Measurements from ENCODE around the gene CCDC74B. TPM values are rescaled to one million over a fixed set of nuclear protein-coding genes. Genes with fewer than 3 reads are reported as not detected.
"Not testable (repeated sequence)": the region's sequence is repeated elsewhere in the genome, so short reads cannot be mapped to it uniquely, and the experiment has no call there.

The CCDC74B gene
- 0.62 TPM for polyA plus RNA-seq (ENCODE audit: insufficient read length)

DNA sequence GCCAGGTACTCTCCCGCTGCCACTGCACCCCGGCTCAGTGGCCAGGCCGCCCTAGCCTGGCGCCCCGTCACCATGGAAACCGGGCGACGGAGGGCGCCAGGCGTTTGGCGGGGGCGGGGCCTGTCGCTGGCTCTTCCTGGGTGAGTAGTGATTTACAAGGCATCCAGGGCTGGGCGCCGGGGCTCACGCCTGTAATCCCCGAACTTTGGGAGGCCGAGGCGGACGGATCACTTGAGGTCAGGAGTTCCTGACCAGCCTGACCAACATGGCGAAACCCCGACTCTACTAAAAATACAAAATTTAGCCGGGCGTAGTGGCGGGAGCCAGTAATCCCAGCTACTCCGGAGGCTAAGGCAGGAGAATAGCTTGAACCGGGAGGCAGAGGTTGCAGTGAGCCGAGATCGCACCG lies at the start of gene CCDC74B:
Gene CCDC74B, minus strand, starts transcription at position 107 of the 409 bp plus-strand sequence. CDS start 116 bp downstream, outside the sequence.
- peak; percentile 24 for DNase-seq

DNA sequence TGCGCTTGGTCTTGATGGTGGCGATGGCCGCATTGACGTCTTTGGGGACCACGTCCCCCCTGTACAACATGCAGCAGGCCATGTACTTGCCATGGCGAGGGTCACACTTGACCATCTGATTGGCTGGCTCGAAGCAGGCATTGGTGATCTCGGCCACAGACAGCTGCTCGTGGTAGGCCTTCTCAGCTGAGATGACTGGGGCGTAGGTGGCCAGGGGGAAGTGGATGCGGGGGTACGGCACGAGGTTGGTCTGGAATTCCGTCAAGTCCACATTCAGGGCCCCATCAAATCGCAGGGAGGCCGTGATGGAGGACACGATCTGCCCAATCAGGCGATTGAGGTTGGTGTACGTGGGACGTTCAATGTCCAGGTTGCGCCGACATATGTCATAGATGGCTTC lies 48.9 kb upstream of the CCDC74B start:
- not testable (repeated sequence) for DNase-seq

DNA sequence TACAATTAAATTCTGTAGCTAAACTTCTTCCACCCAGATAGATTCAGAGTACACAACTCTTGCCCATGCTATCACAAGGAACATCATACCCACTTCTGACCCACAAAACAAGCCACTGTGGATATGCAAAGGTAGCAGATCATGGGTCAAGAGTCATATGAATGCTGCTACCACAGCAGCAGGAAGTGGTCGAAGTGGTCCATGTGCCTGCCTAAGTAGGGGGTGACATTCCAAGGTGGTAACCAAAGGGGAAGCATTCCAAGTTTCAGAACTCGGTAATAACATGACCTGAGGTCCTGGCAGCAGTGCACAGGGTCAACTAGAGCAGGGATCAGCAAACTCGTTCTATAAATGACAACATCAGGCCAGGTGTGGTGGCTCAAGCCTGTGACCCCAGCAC lies 47.5 kb upstream of the CCDC74B start:
- not testable (repeated sequence) for DNase-seq

DNA sequence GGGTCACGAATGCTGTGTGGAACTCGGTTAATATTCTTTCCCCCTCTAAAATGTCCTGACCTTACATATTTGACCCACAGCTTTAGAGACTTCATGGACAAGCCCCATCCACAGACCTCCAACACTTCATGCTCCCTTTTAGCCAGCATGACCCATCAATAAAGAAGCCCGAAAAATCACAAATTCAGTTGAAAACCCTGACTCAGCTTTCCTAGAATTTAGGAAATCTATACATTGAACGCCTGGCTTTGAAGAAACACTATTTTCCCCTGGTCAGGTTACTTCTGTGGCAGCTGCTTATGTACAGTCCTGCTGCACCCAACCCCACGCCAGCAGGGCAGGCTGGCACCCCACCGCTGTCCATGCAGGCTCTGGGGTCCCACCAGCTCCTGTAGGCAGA lies 46.4 kb upstream of the CCDC74B start:
- not testable (repeated sequence) for DNase-seq

GRCh38 chr2:130190237-130190636 lies 45.3 kb upstream of the CCDC74B start:
- no peak for DNase-seq

- not testable (repeated sequence) for DNase-seq
Observed at GRCh38 chr2:130188958-130189357, 44.0 kb upstream of the CCDC74B start.

DNA sequence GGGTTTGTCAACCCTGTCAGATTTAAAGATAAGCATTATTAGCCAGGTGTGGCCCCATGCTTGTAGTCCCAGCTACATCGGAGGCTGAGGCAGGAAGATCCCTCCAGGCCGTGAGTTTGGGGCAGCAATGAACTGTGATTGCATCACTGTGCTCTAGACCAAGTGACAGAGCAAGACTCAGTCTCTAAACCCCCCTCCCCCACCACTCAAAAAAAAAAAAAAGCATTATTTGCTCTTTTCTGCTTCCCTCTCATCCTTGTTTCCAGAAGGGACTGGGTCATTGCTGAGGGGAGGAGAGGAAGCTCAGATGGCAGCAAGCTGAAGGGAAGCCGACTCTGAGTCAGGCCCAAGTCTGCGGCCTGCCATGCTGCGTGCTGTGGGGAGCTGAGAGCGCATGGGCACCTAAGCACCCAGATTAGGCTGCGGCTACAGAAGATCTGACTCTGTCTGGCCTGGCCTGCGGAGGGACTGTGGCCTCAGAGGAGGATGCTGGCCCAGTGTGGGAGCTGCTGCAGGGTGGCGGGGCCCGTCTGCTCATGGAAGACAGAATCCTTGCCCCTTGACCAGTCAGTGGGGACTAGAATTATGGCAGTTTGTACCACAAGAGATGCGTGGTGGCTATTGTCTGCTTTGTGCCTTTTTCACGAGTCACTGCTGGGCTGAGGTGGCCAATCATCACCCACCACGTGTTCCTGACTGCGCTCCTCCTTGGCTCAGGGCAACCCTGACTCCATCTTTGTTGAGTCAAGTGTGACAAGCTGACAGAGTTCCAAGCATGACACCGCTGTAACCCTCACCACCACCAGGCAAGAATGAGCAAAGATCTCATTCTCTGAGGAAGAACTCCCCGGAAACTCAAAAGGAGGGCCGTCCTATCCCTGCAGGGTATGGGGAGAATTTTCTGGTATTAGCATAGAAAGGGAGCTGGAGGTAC lies 43.2 kb upstream of the CCDC74B start:
- DNase-seq = not testable (repeated sequence)

GRCh38 chr2:130187268-130187667 lies 42.4 kb upstream of the CCDC74B start:
- no peak for DNase-seq

- no peak for DNase-seq
Observed at GRCh38 chr2:130186391-130186790, 41.5 kb upstream of the CCDC74B start.

DNA sequence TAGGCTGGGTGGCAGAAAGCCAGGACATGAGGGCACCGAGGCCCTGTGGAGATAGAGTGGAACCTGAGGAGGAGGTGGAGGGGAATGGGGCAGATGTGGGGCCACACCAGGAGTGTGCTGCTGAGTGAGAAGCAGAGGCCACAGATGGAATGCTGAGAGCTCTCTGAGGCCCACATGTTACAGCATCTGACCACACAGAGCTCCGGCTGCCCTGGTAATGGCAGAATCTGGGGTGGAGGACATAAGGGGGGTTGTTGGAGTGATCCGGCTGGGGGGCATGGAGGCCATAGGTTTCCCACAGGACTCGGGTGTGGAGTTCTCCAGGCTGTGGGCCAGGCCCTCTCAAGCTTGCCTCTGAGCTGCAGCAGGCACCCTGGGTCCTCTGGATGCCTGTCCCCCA lies 41.0 kb upstream of the CCDC74B start:
- no peak for DNase-seq

DNA sequence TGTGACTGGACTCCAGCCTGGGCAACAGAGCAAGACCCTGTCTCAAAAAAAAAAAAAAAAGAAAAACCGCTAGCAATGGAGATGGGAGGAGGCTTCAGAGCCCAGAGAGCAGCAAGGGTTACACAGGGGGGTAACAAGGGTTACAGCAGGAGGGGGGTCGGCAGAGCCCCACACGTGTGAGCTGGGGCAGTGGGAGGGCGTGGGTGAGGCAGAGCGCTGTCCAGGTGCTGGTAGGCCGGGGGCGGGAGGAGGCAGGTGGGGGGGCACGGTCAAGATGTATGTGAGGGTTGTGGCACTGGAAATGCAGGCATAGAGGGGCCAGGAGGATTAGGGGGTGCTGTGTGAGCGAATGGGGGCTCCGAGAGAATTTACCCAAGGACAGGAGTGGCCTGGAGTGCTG lies 40.5 kb upstream of the CCDC74B start:
- no peak for DNase-seq

GRCh38 chr2:130183512-130184373 lies 38.8 kb upstream of the CCDC74B start:
- peak; percentile 53 for DNase-seq

- not testable (repeated sequence) for DNase-seq
Observed at GRCh38 chr2:130182826-130183511, 38.1 kb upstream of the CCDC74B start.

- DNase-seq = peak; percentile 89
Observed at GRCh38 chr2:130181880-130182682, 37.2 kb upstream of the CCDC74B start, which contains the start of gene MZT2B. TSS of gene MZT2B (plus strand) at chr2:130182262. CDS start at chr2:130182283, 21 bp downstream.

- DNase-seq = peak; percentile 97
Observed at GRCh38 chr2:130181325-130181879, 36.5 kb upstream of the CCDC74B start, which contains the start of gene SMPD4. TSS of gene SMPD4 (minus strand) at chr2:130181602. CDS start at chr2:130176592, 5,010 bp downstream.

GRCh38 chr2:130180404-130181324 lies 35.8 kb upstream of the CCDC74B start:
- not testable (repeated sequence) for DNase-seq

DNA sequence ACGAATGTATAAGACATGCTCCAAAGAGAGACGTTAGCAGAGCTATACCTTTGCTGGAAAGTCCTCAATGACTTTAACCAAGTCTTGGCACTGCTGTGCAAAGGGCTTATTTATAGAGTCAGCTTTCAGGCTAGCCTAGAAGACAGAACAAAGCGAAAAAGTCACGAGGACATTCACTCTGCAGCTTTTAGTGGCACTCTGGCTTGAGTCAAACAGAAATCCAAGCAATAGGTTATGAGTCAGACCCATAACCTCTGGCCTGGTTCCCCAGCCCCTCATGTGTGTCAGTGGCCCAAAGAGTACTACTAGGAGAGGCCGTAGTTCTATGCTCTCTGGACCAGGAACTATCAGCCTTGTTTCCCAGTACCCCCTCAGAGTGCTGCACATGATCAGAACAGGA lies 30.0 kb upstream of the CCDC74B start:
- DNase-seq = not testable (repeated sequence)

DNA sequence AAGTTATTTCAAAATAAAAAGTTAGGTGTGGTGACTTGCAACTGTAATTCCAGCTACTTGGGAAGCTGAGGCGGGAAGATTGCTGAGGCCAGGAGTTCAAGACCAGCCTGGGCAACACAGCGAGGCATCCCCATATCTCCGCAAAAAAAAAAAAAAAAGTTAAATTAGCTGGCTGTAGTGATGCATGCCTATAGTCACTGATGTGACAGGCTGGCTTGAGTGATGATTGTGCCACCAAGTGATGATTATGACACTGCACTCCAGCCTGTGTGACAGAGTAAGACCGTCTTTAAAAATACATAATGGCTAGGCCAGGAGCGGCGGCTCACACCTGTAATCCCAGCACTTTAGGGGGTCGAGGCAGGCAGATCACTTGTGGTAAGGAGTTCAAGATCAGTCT lies 25.0 kb upstream of the CCDC74B start:
- DNase-seq = no peak

GRCh38 chr2:130169163-130169562 lies 24.3 kb upstream of the CCDC74B start:
- DNase-seq = not testable (repeated sequence)

DNA sequence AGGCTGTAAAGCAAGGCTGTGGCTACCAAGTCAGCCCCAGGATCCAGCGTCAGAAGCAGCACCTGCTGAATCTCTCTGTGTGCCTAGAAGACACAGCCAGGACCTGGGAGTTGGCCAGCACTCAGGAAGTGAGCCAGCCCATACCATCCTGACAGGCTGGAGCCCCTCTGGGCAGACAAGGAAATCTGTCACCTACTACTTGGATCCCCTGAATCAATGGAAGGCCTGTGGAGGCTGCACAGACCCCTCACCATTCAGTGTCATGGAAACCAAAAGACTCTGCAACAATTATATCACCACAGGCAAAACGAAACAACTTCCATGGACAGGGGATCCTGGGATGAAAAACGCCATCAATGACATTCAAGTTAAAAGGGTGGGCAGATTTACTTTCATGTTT lies 21.7 kb upstream of the CCDC74B start:
- DNase-seq = not testable (repeated sequence)

Measured in hindlimb muscle (tissue), 1 donor.